GM21447 (cell line): ENCODE results near the gene CCDC117.
"Not testable (repeated sequence)": the region's sequence is repeated elsewhere in the genome, so short reads cannot be mapped to it uniquely, and the experiment has no call there.

Experiments
- ATAC-seq: cut with Tn5 transposase; IDR thresholded peaks from one replicate; pipeline ENCODE4 v1.9.1; 2021; ENCODE audit not compliant: unreplicated experiment

Gene CCDC117

DNA sequence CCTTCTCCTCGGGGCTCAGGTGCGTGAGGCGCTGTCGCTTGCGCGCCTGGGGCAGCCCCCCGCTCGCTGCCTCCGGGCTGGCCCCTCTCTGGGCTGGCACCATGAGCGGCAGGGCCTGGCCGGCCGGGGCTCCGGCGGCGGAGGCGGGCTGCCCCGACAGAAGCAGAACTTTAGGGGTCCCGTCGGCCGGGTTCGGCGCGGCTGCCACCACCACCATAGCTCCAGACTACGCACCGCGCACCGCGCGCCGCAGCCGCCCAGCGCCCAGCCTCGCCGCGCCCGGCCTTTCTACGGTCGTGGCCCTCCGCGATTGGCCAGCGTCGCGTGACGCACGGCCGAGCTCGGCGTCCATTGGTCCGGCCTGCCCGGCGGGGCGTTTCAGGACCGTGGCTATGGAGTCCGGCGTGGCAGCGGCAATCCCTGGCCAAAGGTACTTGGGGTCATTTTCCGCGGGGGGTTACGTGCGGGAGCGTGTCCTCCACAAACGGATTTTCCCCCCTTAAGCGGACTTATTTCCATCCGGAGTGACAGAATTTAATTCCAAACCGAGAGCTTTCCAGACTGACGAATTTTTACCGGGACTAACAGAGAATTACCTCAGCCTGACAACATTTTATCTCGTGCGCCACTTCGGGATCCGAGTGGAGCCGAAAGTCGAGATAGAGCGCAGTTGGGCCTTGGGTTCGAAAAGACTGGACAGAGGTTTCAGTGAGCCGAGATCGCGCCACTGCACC lies 28.0 kb downstream of the CCDC117 start, which contains the start of gene XBP1:
Gene XBP1, minus strand, starts transcription at position 262 of the 734 bp plus-strand sequence.
- ATAC-seq = peak; percentile 71

GRCh38 chr22:28801845-28802594 lies 29.5 kb downstream of the CCDC117 start:
- ATAC-seq = no peak

DNA sequence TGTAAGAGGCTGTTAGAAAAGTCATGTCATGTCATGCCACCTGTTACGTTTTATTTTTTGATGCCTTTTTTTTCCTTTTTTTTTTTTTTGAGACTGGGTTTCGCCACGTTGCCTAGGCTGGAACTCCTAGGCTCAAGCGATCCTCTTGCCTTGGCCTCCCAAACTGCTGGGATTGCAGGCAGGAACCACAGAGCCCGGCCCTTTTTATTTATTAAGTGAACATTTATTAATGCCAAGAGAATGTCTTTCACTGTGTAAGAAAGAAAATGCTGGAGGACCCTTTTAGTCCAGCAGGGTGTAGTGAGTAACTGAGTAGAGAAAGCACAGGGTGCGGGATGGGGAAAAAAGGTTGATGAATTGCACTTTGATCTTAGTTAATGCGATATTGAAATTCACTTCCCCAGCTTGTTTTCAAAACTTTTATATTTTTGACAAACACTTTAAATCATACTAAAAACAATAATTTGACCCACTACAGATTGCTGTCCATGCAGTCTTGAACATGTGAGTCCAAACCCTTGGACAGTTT lies 30.2 kb downstream of the CCDC117 start:
- ATAC-seq = no peak

- ATAC-seq = not testable (repeated sequence)
Observed at GRCh38 chr22:28805426-28805825, 32.9 kb downstream of the CCDC117 start.

- ATAC-seq = no peak
Observed at GRCh38 chr22:28808716-28809355, 36.3 kb downstream of the CCDC117 start.

- no peak for ATAC-seq
Observed at GRCh38 chr22:28810821-28811491, 38.5 kb downstream of the CCDC117 start.

DNA sequence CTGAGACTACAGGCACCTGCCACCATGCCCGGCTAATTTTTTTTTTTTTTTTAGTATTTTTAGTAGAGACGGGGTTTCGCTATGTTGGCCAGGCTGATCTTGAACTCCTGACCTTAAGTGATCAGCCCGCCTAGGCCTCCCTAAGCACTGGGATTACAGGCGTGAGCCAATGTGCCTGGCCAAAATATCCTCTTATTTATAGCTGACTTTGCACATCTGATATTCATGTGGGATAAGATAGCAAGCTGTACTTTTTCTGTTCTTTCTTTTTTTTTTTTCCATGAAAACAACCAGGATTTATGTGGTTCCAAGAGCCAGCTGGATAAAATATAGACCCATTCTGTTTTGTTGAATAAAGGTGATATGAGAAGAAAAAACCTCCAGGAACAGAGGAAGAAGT lies 40.0 kb downstream of the CCDC117 start:
- ATAC-seq = no peak

DNA sequence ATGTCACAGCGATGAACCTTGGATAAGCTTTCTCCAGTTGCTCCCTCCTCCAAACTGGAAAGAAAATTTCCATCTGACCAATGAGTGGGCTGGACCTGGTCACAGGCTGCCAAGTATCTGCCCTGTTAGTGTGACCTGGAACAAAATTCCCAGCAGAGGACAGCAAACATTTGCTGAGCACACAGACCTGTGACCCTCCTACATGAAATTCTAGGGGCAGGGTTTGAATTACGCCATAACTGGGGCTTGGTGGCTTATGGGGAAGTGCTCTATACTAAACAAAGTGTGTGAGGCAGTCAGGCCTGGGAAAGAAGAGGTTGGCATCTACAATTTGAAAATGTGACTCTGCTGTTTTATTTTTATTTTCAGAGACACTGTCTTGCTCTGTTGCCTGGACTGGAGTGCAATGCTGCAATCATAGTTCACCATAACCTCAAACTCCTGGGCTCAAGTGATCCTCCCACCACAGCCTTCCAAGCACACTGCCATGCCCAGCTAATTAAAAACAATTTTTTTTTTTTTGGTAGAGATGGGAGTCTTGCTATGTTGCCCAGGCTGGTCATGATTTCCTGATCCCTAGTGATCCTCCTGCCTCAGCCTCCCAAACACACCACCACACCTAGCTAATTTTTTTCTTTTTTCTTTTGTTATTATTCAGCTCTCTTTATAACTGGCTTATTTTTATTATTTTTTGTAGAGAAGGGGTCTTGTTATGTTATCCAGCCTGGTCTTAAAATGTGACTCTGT lies 41.5 kb downstream of the CCDC117 start:
- ATAC-seq = no peak

DNA sequence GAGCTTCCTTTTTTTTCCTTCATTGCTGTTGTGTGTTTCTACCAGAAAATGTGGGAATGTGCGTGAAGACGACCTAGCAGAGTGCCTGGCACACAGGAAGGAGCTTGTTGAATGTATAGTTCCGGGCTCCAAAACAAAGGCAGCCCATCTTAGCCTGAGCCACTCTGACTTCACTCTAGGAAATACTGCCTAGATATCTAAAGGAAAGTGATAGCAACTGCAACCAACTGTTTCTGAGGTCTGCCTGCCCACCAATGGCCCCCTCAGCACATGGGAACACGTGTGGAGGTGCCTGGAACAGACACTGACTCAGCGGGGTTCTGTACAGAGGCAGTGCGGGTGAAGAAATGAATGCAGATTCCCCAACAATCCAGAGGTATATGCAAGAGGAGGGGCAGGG lies 42.6 kb downstream of the CCDC117 start:
- no peak for ATAC-seq

DNA sequence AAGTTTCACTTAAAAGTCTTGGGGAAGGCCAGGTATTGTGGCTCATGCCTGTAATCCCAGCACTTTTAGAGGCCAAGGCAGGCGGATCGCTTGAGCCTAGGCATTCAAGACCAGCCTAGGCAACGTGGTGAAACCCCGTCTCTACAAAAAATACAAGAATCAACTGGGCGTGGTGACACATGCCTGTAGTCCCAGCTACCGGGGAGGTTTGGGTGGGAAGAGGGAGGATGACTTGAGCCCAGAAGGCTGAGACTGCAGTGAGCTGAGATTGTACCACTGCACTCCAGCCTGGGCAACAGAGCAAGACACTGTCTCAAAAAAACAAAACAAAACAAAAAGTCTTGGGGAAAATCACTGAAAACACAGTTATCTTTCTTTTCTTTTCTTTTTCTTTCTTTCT lies 43.2 kb downstream of the CCDC117 start:
- ATAC-seq = no peak

DNA sequence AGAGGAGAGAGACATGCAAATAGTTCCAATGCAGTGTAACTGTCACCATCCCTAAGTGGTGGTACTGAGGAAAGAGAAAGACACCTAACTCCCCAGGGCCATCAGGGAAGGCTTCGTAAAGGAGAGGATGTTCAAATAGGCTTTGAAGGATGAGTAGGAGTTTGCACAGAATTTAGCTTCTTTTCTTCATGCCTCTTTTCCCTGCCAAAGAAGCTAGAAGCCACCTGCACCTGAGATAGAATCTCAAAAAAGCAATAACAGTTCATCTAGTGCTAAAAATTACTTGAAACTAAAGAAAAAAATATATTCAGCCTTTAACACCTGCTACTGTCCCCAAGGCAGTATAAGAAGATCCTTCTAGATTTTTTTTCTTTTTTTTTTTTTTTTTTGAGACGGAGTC lies 44.6 kb downstream of the CCDC117 start:
- no peak for ATAC-seq

DNA sequence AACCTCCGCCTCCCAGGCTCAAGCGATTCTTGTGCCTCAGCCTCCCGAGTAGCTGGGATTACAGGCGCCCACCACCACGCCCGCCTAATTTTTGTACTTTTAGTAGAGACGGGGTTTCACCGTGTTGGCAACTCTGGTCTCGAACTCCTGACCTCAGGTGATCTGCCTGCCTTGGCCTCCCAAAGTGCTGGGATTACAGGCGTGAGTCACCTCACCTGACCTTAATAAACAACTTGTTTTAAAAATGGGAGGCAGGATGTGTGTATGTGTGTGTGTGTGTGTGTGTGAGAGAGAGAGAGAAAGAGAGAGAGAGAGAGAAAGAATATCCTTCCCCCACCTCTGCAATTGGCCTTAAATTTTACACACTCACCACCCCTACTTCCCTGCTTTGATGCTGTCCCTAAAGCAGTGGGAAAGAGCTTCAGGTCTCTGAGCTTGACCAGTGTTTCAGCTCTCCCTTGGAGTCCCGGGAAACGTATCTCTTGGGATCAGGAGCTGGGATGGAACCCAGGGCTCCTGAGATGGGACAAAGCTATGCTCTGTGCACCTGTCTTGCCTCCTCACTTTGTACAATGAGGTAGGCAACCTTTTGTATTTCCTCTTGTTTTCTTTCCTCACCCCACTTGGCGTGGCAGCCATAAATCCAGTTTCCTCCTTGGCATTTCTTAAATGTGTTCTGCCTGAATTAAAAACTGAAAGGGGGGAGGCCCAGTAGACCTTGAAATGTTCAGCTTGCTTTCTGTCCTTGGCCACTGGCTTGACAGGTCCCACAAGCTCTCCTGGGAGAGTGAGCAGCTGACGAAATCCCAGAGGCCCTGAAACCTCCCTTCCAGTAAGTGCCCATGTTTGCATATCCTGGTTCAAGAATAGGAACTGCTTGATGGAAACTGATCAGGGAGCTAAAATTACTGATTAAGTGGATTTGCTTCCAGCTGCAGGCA lies 45.7 kb downstream of the CCDC117 start:
- no peak for ATAC-seq

DNA sequence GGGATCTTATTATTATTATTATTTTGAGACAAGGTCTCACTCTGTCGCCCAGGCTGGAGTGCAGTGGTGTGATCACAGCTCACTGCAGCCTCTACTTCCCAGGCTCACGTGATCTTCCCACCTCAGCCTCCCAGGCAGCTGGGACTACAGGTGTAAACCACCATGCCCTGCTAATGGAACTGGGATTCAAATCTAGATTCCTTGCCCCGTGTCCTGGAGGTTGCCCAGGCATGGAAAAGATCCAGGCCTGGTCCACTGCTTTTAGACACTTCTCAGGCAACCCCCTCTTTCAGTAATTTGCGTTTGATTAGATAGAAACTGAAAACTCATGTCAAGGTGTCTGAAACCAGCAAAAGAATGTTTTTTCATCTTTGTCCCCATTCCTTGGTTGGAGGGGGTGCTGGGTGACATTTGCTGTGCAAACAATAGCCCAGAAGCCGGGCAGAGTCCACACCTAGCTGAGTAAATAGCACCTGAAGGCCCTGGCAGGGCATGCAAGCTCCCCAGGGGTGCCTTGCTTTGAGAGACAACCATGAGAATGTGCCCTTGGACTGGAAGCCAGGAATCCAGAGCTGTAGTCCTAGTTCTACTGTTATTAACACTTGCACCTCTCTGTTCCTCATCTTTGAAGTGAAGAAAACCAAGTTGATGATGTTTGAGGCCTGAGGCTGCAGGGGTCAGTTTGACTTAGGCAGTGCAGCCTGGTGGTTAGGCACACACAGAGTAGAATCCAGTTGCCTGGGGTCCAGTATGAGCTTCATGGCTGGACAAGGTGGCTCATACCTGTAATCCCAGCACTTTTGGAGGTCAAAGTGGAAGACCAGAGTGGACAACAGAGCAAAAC lies 47.0 kb downstream of the CCDC117 start:
- no peak for ATAC-seq

DNA sequence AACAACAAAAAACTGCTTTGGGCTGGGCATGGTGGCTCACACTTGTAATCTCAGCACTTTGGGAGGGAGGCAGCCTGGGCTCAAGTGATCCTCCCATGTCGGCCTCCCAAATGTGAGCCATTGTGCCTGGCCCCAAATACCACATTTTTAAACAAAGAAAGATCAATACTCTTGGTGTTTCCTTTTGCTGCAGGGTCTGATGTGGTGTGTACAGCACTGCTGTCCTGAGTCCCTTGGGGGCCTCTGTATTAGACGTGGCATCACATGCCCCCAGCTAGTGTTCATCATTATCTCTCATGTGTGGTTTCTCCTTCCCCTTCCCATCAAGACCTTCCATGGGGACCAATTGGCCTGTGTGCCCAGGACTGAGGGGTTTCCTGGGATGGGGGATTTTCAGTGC lies 48.4 kb downstream of the CCDC117 start:
- no peak for ATAC-seq

GRCh38 chr22:28821452-28821851 lies 49.0 kb downstream of the CCDC117 start:
- ATAC-seq = no peak

GRCh38 chr22:28822930-28823551 lies 50.5 kb downstream of the CCDC117 start:
- no peak for ATAC-seq

DNA sequence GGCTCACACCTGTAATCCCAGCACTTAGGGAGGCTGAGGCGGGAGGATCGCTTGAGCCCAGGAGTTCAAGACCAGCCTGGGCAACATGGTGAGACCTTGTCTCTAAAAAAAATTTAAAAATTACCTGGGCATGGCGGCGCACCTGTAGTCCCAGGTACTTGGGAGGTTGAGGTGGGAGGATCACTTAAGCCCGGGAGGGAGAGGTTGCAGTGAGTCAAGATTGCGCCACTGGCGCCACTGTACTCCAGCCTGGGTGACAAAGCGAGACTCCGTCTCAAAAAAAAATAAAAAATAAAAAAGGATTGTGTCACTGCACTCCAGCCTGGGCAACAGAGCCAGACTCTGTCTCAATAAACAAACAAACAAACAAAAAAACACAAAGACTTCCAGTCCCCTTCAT lies 52.0 kb downstream of the CCDC117 start:
- not testable (repeated sequence) for ATAC-seq

DNA sequence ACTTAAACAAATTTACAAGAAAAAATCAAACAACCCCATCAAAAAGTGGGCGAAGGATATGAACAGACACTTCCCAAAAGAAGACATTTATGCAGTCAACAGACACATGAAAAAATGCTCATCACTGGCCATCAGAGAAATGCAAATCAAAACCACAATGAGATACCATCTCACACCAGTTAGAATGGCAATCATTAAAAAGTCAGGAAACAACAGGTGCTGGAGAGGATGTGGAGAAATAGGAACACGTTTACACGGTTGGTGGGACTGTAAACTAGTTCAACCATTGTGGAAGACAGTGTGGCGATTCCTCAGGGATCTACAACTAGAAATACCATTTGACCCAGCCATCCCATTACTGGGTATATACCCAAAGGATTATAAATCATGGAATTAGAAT lies 53.9 kb downstream of the CCDC117 start:
- ATAC-seq = not testable (repeated sequence)
